HG03175 (cell line): ENCODE data around the gene ZNF497.
A peak's percentile ranks its signal among the peaks of the same experiment; 100 is the strongest.
"Not testable (repeated sequence)": the region's sequence is repeated elsewhere in the genome, so short reads cannot be mapped to it uniquely, and the experiment has no call there.

ENCODE experiments used
- ATAC-seq: cut with Tn5 transposase; IDR thresholded peaks from one replicate; pipeline ENCODE4 v1.9.1; 2021; ENCODE audit warnings: mild to moderate bottlenecking, moderate library complexity; ENCODE audit not compliant: unreplicated experiment

The ZNF497 gene

DNA sequence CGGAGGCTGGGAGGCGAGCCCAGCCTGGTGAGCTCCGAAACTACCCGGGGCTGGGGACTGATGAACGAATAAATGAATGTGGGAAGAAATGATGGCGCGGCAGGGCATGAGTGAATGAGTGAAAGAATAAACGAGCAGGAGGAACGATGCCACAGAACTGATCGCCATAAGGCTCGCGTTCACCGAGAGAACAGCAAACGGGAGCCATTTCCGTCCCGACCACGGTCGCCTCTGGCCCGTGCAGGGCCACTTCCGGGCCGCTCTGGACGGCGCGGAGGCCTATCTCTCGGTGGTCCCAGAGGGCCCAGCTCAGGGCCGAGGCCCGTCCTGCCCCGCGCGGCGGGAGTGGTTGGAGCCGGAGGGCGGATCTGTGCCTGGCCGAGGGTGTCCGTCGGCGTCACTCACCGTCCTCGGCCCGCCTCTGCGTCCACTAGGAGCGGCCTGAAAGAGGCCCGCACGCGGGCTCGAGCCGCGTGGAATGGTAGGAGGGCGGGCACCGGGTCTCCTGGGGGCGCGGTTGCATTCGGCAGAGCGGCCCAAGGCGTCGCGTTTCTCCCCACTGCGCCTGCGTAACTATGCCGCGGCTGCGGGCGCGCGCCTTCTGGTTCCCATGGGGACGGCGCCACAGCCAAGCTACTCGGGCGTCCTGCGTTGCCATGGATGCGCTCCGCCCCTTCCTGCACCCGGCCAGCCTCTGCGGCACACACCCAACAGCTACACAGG lies at the start of gene ZNF497:
TSS of gene ZNF497 (minus strand) at position 480 of the 723 bp plus-strand sequence. CDS start 5,116 bp downstream, outside the sequence.
- peak; percentile 78 for ATAC-seq

DNA sequence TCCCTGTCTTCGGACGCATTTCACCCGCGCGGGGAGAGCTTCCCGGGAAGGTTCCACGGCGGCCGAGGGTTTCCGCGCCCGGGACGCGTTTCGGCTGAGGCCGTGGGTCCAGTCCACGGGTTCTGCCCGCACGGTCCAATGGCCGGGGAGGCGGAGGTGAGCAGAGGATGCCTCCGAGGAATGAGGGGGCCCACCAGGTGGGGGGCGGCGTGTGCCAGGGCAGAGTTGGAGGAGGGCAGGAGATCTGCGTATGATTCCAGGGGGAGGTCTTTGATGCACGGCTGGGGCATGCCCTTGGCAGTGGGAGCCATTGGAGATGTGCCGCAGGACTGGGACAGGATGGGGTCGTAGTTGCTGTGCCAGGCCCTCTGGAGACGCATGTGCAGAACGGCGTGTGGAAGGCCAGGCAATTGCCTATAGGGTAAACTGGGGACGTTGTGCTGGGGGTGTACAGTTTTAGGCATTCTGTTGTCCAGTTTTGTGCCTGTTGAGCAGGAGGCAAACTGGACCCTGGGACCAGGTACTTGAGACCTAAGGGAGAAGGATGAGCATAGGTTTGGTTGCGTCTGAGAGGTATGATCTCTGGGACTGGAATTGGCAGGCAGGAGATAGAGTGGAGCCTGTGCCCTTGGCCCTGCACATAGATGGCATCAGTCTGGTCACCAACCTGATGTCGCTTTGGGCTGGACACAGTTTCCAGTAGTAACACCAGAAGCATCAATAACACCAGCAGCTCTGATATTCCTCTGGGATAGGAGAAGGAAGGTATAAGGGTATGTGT lies 46.6 kb upstream of the ZNF497 start:
- ATAC-seq: no peak

DNA sequence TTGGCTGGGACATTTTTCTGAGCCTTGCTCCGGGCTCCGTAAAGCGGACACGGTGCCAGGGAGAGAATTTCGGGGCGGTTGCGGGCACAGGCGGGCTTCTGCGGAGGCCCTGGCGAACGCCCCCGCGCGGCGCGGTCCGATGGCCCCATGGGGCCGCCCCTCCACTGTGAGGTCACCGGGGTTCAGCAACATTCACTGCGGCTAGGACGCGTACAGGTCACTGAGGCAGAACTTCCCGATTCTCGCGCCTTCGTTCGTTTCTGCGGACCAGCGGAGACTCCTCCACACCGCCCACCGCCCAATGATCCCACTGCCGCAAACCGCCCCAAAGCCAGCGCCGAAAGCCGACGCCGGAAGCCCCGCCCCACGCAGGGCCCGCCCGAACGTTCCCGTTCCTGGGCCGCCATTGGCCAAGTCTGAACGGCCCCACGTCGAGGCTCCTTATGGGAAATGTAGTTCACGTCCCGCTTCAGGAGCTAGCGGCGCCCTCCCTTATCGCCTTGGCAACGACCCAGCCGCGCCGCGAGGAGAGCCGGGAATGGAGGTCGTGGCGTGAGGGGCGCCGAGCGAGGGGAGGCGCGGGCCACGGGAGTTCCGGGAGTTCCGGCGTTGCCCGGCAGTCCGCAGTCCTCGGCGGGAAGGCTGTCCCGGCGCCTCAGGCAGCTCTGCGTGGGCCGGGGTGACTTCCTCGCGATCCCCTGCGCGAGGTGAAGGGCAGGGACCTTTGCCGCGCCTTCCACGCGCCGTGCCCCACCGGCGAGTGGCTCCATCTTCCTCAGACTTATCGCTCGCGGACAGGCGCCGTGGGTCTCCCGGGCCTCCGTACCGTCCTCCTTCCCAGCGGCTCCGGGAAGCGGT lies 45.8 kb upstream of the ZNF497 start, which contains the start of gene ZNF584:
TSS of gene ZNF584 (plus strand) at position 498 of the 858 bp plus-strand sequence. CDS start 499 bp downstream, outside the sequence.
- ATAC-seq: peak; percentile 95

DNA sequence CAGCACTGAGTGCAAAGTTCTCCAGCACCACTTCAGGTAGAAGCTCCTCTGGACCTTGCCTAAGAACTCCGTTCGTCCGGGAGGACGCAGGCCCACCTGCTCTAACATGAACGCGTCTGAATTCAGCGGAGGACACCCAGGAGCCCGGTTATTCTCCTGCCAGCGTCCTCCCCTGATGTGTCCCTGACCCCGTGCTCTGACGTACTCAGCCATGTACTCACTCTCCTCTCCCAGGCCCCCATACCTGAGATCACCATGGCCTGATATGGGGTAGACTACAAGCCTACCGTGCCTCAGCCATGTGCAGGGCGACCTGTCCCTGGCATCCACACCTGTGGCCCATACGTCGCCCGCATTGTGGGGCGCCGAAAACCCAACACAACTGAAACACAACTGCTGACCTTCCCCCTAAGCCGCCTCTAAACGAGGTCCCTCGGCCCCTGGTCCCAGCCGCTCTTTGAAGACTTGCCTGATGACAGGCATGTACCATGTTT lies 45.2 kb upstream of the ZNF497 start:
- ATAC-seq: no peak

DNA sequence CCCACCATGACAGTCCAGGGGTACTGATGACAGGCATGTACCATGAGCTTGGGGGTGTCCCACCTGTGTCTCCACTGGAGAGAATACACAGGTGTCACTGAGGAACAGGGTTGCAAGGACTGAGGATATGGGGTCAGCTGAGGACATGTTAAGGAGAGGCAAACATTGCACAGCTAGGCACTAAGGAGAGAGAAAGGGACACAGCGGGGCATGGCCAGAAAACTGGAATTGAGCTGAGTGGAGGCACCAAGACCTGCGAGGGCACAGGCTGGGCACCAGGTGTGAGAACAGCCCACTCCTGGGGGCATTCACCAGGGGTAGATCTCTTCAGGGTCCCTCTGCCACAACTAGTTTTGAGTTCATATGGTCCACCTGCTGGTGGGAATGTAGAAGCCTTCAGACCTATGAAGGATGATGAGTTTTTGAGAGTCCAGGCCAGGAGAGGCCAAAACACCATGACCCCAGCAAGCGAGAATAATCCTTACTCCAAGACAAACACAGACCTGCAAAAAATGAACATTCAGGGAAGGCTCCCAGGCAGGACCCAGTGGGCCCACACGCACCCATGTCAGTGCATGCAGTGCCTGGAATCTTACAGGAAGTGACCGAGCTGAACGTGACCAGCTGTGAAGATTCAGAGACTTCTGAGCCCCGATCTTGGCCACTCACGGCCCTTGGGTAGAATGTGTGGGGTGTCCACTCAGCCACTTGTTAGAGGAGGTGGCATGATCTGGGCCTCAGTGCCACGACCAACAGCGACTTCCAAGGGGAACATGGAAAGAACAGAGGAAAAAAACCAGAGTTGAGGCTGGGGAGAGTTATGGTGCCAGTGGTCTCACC lies 44.5 kb upstream of the ZNF497 start:
- ATAC-seq: no peak

DNA sequence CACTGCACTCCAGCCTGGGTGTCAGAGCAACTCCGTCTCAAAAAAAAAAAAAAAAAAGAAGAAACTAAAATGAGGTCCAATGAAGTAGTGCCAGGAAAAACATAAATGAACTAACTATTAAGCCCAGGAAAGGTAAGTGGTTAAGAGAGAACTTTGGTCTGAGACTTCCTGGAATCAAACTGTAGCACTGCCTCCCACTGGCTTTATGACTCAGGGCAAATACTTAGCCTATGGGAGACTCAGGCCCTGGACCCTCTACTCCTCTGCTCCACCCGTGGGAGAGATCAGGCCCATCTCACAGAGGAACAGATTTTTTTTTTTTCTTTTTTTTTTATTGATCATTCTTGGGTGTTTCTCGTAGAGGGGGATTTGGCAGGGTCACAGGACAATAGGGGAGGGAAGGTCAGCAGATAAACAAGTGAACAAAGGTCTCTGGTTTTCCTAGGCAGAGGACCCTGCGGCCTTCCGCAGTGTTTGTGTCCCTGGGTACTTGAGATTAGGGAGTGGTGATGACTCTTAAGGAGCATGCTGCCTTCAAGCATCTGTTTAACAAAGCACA lies 41.4 kb upstream of the ZNF497 start:
- not testable (repeated sequence) for ATAC-seq

DNA sequence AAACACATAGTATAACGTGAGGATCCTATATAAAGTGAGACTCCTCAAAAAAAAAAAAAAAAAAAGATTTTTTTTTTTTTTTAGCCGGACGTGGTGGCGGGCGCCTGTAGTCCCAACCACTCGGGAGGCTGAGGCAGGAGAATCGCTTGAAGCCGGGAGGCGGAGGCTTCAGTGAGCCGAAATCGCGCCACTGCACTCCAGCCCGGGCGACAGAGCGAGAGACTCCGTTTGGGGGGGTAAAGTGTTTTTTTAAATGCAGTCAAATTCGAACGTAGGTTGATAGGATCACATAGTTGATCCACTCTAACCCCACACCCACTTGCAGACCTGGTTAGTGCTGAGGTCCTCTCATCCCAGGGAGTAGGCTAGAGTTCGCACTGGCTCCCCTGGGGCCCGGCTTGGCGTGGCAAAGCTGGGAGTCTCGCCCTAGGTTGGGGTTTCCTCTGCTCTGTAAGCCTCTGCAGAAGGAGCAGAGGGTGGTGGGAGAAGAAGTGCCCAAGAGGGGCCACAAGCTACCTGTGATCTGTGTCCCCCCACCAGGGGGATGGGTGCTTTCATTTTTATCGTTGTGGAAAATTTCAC lies 39.4 kb upstream of the ZNF497 start:
- no peak for ATAC-seq

DNA sequence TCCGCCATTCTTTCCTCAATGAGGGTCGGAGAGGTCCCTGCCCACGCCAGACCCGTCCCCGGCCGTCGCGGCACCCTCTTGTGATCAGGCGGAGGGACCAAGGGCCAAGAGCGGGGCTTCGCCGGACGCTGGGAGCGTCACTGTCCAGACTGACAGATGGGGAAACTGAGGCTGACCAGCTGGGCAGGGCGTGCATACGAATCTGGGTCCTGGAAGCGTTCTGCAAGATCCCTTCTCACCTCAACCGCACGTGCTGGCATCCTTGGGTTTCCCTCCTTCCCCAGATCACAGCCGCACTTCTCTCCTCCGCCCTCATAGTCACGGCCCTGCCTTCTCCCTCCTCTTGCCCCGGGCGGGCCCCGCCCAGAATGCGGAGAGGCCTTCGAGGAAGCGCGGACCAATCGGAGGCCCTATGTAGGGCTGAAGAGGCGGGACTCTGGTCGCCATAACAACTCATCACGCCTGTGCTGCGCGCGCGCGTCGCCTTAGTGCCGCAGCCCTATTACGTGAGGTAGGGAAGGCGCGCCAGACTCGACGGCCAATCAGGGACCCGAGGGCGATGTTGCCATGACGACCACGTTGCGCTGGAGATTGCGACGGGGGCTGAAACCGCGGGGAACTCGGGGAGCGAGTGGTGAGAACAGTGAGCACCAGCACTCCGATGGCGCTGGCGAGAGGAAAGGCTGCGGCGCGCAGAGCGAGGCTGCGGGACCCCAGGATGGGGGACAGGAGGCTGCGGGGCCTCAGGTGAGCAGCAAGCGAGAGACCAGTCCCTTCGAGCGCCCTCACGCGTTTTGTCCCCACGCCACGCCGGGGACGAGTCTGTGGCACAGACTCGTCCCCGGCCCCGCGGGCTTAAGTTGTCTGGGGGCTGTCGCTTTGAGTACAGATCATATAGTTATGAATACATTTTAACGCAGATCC lies 38.6 kb upstream of the ZNF497 start:
- ATAC-seq: peak; percentile 98

DNA sequence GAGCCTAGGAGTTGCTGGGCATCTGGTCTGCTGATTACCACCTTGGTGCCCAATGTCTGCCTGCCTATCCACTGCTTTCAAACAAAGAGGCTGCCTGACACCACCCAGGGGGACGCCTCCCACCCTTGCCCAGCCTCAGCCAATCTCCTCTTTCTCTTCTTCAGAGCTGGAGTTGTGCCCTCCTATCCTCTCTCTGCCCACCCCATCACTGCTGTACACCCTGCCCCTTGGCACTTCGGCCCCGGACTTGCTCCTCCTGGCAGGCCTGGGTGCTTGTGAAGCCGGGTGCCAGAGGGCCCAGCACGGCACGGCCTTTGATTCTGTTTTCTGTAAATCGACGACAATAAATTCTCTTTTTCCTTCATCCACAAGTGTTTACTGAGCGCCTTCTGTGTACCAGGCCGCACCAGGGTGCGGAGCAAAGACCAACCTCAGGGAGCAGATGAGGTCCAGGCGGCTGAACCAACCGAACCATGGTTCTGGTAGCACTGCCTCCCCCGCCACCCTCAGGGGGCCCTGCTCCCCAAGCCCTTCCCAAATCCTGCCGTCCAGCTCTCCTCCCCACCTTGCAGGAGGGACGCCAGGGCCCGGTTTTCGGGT lies 37.9 kb upstream of the ZNF497 start:
- no peak for ATAC-seq

DNA sequence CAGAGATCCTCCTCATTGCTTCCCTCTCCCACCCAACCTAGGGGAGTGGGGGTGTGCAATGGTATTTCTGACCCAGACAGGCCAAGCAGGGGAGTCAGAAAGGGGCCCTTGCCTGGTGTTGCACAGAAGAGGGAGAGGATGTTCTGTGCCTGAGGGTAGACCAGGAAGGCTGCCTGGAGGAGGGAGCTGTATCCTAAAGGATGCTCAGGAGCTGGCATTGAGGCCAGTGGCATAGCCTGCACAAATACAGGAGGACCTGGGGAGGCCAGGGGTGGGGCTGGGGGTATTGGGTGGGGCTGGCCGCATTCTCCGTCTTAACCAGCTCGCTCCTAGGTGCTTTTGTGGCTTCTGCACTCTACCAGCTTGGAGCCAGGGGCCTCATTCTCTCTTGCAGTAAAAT lies 37.4 kb upstream of the ZNF497 start:
- no peak for ATAC-seq

DNA sequence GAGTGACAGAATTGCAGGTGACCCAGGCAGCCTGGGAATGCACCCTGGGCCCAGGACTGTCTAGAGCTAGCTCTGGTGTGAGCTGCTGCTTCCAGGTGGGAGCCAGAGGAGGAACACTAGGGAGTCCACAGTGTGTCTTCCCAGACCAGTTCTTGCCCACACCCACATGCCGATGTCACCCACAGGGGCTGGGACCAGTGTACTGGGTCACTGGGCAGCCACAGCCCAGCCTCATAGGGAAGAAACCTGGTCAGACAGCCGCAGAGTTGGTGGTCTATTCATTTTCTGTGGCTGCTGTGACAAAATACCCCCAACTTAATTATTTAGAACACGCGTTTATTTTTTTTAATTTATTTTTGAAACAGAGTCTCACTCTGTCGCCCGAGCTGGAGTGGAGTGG lies 36.0 kb upstream of the ZNF497 start:
- no peak for ATAC-seq

DNA sequence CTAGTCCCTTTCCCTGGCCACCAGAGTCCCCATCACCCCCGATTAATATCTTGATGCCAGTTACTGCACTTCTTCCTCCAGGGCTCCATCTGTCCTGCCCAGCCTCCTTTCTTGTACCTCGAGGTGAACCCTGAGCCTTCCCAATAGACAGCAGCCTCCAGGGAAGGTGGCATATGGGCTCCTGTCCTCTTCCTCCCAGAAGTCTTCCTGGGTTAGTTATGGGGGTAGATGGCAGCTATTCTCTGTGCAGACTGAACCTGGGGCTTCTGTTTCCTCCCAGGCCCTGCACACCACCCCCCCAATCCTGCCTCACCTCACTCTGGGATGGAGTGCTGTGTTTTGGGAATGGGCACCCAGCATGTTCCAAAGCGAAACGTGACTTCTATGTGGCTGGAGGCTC lies 35.5 kb upstream of the ZNF497 start:
- no peak for ATAC-seq

DNA sequence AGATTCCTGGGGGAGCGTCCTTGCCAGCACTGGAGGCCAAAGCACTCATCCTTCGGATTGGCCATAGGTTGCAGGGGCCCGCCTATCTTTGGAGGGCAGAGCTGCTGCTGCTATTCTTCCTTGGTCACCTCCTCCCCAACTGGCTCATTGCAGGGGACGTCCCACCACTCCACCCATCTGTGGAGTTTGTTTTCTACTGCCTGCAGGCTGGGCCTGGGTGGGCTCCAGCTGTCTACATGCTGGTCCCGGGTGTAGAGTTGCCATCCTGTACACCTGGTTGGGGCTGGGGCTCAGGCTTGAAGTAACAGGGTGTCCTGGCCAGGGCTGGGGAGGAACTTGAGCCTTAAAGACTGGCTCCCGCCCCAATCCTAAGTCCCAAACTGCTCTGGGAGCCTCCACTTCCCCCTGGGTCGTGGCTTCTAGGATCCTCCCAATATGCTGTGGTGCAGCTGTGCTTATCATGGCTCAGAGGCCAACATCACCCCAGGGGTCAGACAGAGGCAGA lies 35.0 kb upstream of the ZNF497 start:
- no peak for ATAC-seq

DNA sequence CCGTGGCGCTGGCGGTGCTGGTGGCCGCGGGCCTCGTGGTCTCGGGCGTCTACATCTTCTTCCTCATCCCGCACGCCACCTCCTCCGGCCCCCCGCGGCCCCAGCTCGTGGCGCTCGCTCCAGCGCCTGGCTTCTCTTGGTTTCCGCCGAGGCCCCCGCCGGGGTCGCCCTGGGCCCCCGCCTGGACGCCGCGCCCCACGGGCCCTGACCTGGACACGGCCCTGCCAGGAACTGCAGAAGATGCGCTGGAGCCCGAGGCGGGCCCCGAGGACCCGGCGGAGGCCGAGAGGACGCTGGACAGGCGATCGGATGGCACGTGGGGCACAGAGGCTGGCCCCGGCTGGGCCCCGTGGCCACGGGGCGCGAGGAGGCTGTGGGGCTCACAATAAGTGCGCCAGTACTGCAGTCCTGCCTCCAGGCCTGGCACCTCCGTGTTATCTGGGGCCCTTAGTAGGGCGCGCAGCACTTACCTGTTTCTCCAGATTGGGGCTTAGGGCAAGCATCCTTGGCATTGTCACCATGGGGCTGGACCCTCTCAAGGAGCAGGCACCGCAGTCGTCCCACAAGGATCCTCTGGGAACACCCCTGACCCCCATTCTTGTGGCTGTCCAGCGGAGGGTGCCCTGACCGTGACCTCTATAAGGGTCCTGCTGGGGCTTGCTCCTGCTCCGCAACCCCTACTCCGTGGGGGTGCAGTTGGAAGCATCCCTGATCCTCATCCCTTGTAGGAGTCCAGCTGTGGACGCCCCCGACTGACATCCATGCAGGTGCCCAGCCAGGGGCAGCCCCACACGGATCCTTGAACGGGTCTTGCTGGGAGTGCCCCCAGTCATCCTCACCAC lies 34.4 kb upstream of the ZNF497 start:
- no peak for ATAC-seq

DNA sequence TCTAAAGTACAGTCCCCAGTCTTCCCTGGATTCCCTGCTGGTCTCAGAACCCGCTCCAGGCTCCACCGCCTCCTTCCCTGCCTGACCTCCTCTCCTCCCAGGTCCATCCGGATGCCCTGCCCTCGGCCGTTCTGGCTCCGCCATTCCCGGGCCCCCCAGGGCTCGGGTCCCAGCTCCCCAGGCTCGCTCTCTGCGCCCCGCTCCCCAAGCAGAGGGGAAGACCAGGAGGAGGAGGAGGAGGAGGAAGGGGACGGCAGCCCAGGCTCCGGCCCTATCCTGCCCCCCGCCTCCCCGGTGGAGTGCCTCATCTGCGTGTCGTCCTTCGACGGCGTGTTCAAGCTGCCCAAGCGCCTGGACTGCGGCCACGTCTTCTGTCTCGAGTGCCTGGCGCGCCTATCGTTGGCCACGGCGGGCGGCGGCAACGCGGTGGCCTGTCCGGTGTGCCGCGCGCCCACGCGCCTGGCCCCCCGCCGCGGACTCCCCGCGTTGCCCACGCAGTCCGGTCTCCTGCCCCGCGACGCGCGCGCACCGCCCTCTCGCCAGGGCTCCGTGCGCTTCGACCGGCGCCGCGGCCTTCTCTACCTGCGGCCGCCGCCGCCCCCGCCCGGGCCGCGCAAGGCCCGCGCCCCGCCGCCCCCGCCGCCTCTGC lies 33.6 kb upstream of the ZNF497 start:
- ATAC-seq: no peak

DNA sequence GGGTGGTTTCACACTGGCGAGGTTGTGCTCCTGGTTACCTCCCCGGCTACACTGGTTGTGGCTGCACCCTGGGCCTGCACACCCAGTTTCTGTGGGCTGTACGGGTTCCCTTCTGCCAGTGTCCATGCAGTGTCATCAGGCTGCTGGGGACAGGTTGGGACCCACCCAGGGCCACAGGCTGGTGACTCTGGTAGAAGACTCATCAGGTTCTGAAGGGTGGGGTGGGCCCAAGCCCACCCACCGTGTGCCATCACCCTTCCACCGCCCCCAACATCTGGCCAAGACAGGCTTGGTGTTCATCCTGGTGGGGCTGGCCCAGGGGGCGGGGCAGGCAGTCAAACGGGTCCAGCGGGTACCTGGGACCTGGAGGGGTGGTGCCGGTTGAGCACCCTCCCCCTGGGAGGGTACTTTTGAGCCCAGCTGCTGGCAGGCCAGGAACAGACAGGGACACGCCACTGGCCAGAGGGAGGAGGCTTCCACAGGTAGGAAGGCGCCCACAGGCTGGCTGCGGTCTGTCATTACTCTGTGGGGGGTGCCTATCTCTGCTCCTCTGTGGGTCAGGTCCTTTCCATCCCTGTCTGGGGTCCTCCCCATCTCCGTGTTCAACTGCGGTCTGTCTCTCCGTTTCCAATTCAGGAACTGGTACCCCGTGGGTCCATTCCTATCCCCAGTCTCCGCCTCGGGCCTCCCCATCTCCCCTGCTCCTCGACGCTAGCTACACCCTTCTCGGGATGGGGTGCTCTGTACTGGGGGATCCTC lies 32.8 kb upstream of the ZNF497 start, which contains the start of gene RNF225:
TSS of gene RNF225 (plus strand) at position 437 of the 759 bp plus-strand sequence. CDS start 434 bp downstream, outside the sequence.
- no peak for ATAC-seq
